ENCODE measurements around the gene BMP4.
A peak's percentile ranks its signal among the peaks of the same experiment; 100 is the strongest.

- TF ChIP-seq CTCF (IDR thresholded peaks at IDR 0.05 in 8 of 11, conservative IDR thresholded peaks at IDR 0.05 in 3 of 11) (no peak), POLR2A (IDR thresholded peaks at IDR 0.05) (no peak), POLR2AphosphoS5 (IDR thresholded peaks at IDR 0.05) (peak; percentile 6 to 72 (median 70))
These were observed at the start of gene BMP4 for GRCh38 chr14:53956427-53957201.
